PC-9 (cell line): ENCODE results near the gene ATP8B1.

Experiments used
- CTCF ChIP-seq: fragments of 200-600 bp; sonication (generic); conservative IDR thresholded peaks from 2 replicates; pipeline ENCODE4 v1.6.1; 2017; ENCODE audit warnings: mixed run types, antibody characterized with exemption, mild to moderate bottlenecking, moderate library complexity
- EZH2 ChIP-seq: fragments of 200-600 bp; sonication (generic); IDR thresholded peaks from 2 replicates; pipeline ENCODE4 v1.8.0; 2017; ENCODE audit warnings: antibody characterized with exemption, low read depth

GRCh38 chr18:57630754-57631595 is 172.1 kb downstream of the ATP8B1 start:
- TF ChIP-seq CTCF, result no peak
- no peak for TF ChIP-seq EZH2
